Measurements from ENCODE around the gene PHLDA3.
A peak's percentile ranks its signal among the peaks of the same experiment; 100 is the strongest.

Gene PHLDA3

DNA sequence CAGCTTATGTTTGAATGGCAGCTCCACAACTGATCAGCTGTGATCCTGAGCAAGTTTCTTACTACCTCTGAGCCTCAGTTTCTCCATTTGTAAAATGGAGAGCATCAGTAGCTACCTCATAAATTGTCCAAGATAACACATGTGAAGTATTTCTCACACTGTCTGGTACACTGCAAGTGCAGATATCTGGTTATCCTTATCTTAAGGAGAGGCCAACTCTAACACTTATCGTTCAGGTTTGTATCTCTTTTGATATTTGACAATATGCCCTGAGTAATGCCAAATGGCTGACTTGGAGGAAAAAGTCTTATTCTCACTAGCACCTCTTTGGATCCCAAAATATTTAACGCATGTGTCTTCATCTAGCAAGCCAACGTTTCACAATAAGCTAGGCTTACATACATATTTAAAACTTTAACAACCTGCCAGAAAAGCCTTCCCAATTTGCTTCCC, 35.2 kb upstream of the PHLDA3 start:
- TF ChIP-seq, protein P1, sequence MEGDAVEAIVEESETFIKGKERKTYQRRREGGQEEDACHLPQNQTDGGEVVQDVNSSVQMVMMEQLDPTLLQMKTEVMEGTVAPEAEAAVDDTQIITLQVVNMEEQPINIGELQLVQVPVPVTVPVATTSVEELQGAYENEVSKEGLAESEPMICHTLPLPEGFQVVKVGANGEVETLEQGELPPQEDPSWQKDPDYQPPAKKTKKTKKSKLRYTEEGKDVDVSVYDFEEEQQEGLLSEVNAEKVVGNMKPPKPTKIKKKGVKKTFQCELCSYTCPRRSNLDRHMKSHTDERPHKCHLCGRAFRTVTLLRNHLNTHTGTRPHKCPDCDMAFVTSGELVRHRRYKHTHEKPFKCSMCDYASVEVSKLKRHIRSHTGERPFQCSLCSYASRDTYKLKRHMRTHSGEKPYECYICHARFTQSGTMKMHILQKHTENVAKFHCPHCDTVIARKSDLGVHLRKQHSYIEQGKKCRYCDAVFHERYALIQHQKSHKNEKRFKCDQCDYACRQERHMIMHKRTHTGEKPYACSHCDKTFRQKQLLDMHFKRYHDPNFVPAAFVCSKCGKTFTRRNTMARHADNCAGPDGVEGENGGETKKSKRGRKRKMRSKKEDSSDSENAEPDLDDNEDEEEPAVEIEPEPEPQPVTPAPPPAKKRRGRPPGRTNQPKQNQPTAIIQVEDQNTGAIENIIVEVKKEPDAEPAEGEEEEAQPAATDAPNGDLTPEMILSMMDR (IDR thresholded peaks at IDR 0.05; ENCODE audit: low read depth, low read length) = no peak
- H3K4me3 ChIP-seq (ENCODE audit: low read depth, low read length) = peak overlapping the region; percentile 7
- no peak for DNase-seq (ENCODE audit: low read depth, low spot score)
- in situ Hi-C loops (cut with HindIII; ENCODE audit: low sequenced_read_pairs) = no loop called here

DNA sequence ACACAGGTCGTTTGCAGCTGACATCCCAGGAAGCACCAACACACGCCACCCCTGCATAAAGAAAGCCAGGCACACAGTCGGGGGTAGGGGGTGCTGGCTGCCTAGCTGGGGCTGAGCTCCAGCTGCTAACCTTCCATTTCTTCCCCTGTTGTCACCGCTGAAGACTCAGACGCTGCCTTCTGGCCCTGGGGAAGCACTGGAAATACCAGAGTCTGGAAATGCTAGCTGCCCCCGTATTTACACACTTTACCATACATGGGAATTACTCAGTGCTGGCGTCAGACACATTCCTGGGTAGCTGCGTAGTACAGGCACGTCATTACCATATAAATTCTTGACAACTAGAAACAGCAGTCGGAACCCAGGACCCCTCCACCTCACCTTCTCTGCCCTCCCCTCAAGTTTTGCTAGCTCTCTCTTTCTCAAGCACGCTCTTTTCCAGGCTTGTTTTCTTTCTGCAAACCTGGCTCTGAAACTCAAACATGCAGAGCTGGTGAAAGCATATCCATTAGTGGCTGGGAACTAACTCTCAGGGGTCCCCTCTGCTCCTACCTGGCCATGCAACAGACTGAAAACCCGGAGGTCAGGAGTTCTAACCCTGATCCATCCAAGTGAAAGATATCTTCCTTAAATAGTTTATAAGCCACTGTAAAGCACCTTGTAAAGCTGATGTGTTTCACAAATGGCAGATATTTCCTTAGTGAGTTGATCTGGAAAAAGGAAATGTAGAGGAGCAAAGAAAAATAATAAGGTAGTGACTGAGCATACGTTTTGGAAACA, 34.6 kb upstream of the PHLDA3 start:
- in situ Hi-C loops (cut with HindIII; ENCODE audit: low sequenced_read_pairs) = no loop called here
- TF ChIP-seq, protein P1 (IDR thresholded peaks at IDR 0.05; ENCODE audit: low read depth, low read length) = no peak
- H3K4me3 ChIP-seq (ENCODE audit: low read depth, low read length) = peak overlapping the region; percentile 6
- peak; percentile 98 for DNase-seq (ENCODE audit: low read depth, low spot score)

DNA sequence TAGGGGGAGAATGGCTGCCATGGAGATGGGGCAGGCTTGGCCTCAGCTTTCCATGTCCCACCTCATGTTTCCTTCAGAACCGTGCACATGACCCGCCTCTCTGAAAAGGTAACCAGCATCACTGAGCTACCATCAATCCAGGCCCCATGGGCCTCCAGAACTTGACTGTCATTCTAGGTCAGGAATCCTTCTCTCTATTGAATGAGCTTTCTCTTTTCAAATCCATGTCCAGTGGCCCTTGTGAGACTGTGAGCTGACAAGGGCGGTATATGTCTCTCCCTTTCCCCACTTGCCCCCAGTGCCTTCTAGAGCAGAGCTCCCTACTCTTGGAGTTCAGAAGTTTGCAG, 33.5 kb upstream of the PHLDA3 start:
- in situ Hi-C loops (cut with HindIII; ENCODE audit: low sequenced_read_pairs) = no loop called here
- TF ChIP-seq, protein P1 (IDR thresholded peaks at IDR 0.05; ENCODE audit: low read depth, low read length) = no peak
- no peak for DNase-seq (ENCODE audit: low read depth, low spot score)
- no peak overlapping the region for H3K4me3 ChIP-seq (ENCODE audit: low read depth, low read length)

DNA sequence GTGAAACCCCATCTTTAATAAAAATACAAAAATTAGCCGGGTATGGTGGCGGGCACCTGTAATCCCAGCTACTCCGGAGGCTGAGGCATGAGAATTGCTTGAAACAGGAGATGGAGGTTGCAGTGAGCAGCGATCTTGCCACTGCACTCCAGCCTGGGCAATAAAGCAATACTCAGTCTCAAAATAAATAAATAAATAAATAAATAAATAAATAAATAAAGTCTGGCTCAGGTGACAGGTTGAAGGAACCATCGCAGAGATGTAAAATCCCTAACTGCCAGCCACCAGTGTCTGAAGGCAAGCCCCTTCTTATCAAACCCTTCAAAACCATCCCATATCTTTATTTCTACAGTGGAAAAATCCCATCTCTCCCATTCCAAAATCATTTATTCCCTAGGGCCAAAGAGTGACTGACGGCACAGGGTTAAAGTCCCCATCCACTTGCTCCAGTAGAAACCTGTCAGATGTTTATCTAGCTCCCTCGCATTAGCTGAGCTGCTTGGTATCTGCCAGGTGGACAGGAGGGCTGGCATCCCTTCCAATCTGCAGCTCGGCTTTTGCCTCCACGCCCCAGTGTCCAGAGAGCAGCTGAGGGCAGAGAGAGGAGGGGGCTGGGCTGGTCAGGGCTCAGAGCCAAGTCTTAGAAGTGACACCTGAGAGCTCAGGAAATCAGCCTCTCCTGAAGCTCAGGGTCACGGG, 33.0 kb upstream of the PHLDA3 start:
- H3K4me3 ChIP-seq (ENCODE audit: low read depth, low read length) = no peak overlapping the region
- TF ChIP-seq, protein P1 (IDR thresholded peaks at IDR 0.05; ENCODE audit: low read depth, low read length) = no peak
- in situ Hi-C loops (cut with HindIII; ENCODE audit: low sequenced_read_pairs) = no loop called here

DNA sequence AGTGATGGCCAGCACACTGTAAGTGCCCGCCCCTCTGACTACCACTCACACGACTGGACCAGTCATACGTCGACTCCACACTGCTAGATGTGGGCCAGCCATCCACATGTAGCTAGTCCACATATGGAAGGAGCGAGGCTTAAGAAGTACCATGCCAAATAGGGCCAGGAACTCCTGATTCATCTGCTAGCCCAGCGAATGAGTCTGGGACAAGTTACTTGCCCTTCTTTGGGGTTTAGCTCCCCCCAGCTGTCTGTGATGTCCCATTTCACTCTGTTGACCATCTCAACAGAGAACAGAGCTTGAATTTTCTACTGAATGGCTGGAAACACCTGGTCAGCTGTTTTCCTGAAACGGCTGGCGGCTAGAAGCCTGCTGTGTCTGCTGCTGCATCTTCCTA, 32.2 kb upstream of the PHLDA3 start:
- in situ Hi-C loops (cut with HindIII; ENCODE audit: low sequenced_read_pairs) = no loop called here
- peak; percentile 62 for DNase-seq (ENCODE audit: low read depth, low spot score)
- TF ChIP-seq, protein P1 (IDR thresholded peaks at IDR 0.05; ENCODE audit: low read depth, low read length) = no peak
- no peak overlapping the region for H3K4me3 ChIP-seq (ENCODE audit: low read depth, low read length)

More for the DNA sequence above, 33.0 kb upstream of the PHLDA3 start:
- DNase-seq (ENCODE audit: low read depth, low spot score) = no peak

DNA sequence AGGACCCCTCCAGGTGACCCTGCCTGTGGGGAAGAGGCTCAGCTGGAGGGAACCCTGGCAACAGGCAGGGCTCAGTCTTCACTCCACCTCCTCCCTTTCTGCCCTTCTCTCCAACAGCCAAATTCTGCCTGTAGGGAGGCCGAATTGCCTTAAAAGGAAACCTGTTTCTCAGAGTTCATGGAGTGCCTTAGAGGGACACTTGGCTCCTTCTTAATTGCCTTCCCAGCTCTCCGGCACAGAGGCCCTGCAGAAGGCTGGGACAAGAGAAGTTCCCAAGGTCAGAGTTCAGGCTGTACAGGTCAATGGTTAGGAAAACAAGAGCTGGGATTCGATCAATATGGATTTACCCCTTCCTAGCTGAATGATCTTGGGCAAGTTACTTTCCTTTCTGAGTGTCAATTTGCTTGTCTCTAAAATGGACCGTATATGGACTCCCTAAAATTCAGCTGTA, 31.7 kb upstream of the PHLDA3 start:
- TF ChIP-seq, protein P1 (IDR thresholded peaks at IDR 0.05; ENCODE audit: low read depth, low read length) = no peak
- no peak for DNase-seq (ENCODE audit: low read depth, low spot score)
- H3K4me3 ChIP-seq (ENCODE audit: low read depth, low read length) = no peak overlapping the region
- in situ Hi-C loops (cut with HindIII; ENCODE audit: low sequenced_read_pairs) = no loop called here

Measured in astrocyte of the spinal cord (primary cell).